Upper lobe of left lung (tissue), 6 donors: Measurements from ENCODE around the gene RACGAP1. TPM values are rescaled to one million over a fixed set of nuclear protein-coding genes. Genes with fewer than 3 reads are reported as not detected.
A peak's percentile ranks its signal among the peaks of the same experiment; 100 is the strongest.

Experiments
- ATAC-seq, 2 donors: fragments of 200-7000 bp; cut with Tn5 transposase; one replicate each; pipeline ENCODE4 v1.9.1; 2022; ENCODE audit warnings: mild to moderate bottlenecking in 2 of 2, moderate library complexity in 2 of 2; ENCODE audit not compliant: low FRiP score in 2 of 2
- DNase-seq, 2 donors: peaks; one replicate each; pipeline ENCODE4 v3.0.0-alpha.2; 2019 to 2020
- H3K27ac ChIP-seq, 4 donors: fragments of 200-600 bp; sonication (generic); one replicate each; pipeline ENCODE4 v1.5.1; 2016 to 2019
- H3K27me3 ChIP-seq, 4 donors: fragments of 200-600 bp; sonication (generic); one replicate each; pipeline ENCODE4 v1.5.1; 2017 to 2019
- H3K36me3 ChIP-seq, 4 donors: fragments of 200-600 bp; sonication (generic); one replicate each; pipeline ENCODE4 v1.5.1; 2016 to 2019
- H3K4me1 ChIP-seq, 4 donors: fragments of 200-600 bp; sonication (generic); one replicate each; pipeline ENCODE4 v1.5.1; 2018 to 2019
- H3K4me3 ChIP-seq, 4 donors: fragments of 200-600 bp; sonication (generic); one replicate each; pipeline ENCODE4 v1.5.1; 2017 to 2019; ENCODE audit warnings: mild to moderate bottlenecking in 2 of 4, moderate library complexity in 1 of 4
- H3K9me3 ChIP-seq, 4 donors: fragments of 200-600 bp; sonication (generic); one replicate each; pipeline ENCODE4 v1.5.1; 2018 to 2019
- EP300 ChIP-seq, 4 donors: sonication (generic); formaldehyde crosslinking; IDR thresholded peaks; one replicate each; pipeline ENCODE4 v1.5.1; 2017; ENCODE audit warnings: antibody characterized with exemption in 4 of 4, control low read depth in 2 of 4
- POLR2A ChIP-seq, 4 donors: fragments of 450-650 bp; IDR thresholded peaks; one replicate each; pipeline ENCODE4 v1.5.1; 2016 to 2017; ENCODE audit warnings: antibody characterized with exemption in 4 of 4, mild to moderate bottlenecking in 2 of 4
- POLR2AphosphoS5 ChIP-seq, 2 donors: sonication (generic); formaldehyde crosslinking; IDR thresholded peaks; one replicate each; pipeline ENCODE4 v1.5.1; 2017; ENCODE audit warnings: antibody characterized with exemption in 2 of 2
- WGBS, 2 donors: methylation state at CpG; one replicate each; pipeline ENCODE4 v1.1.5; 2017 to 2018; 5-methylcytosine and 5-hydroxymethylcytosine counted together
- total RNA-seq, 6 donors: library from RNA; depleted of rRNA in 4 of 6; stranded (reverse); fragments of >200 nt in 4 of 6; gene quantifications; one replicate each; pipeline versions ENCODE4 v1.1.0 to v1.2.1, GENCODE V29; 2016 to 2021
- TF ChIP-seq, protein P1 (sequence below), 6 experiments: fragments of 450-650 bp in 4 of 6; fragments of 200-600 bp in 2 of 6; sonication (generic) in 2 of 6; IDR thresholded peaks; one replicate each; pipeline ENCODE4 v1.5.1; 2016 to 2019; ENCODE audit warnings: antibody characterized with exemption in 6 of 6
- donor health status: DM: no; HTN: no; CAD: no; lungs with moderate emphysema.
- donor health status: DM: no; HTN: yes; CAD: no; lungs with severe emphysema.

The RACGAP1 gene
- total RNA-seq, 6 donors from 2014 or later, result 10.3 to 22.4 (median 18.4) TPM

GRCh38 chr12:50006280-50006679 is 19.0 kb downstream of the RACGAP1 start:
- ATAC-seq, result no peak
- 92 to 96% methylated on average over 7 of the region's 7 CpGs for WGBS, 2 donors
- TF ChIP-seq POLR2AphosphoS5 (IDR thresholded peaks at IDR 0.05) (no peak), POLR2A (IDR thresholded peaks at IDR 0.05) (no peak), EP300 (IDR thresholded peaks at IDR 0.05) (no peak)
- TF ChIP-seq, protein P1, sequence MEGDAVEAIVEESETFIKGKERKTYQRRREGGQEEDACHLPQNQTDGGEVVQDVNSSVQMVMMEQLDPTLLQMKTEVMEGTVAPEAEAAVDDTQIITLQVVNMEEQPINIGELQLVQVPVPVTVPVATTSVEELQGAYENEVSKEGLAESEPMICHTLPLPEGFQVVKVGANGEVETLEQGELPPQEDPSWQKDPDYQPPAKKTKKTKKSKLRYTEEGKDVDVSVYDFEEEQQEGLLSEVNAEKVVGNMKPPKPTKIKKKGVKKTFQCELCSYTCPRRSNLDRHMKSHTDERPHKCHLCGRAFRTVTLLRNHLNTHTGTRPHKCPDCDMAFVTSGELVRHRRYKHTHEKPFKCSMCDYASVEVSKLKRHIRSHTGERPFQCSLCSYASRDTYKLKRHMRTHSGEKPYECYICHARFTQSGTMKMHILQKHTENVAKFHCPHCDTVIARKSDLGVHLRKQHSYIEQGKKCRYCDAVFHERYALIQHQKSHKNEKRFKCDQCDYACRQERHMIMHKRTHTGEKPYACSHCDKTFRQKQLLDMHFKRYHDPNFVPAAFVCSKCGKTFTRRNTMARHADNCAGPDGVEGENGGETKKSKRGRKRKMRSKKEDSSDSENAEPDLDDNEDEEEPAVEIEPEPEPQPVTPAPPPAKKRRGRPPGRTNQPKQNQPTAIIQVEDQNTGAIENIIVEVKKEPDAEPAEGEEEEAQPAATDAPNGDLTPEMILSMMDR (IDR thresholded peaks at IDR 0.05), result no peak

DNA sequence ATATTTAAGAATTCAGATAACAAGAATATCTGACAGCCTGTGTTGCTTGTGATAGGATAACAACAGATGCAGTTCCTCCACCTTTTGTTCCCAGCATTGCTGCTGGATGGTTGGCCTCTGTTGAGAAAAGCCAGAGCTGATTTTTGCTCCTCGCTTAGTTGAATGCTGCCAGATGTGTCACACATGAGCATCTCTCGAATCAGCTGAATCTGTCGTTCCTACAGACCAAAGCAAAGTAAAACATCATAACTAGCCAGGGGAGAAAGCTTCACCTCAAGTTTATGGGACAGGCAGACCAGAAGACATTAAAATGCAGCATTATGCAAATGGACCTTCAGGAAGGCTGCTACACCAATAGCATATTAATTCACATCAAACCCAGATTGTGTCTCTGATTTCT is 20.1 kb downstream of the RACGAP1 start:
- ATAC-seq, result no peak
- Histone ChIP-seq H3K9me3 (no peaks in the 10 kb centered on the region), H3K4me1 (peaks cover 0 to 11% (median 0%) of the 10 kb centered on the region in 4 donors), H3K4me3 (no peak overlapping the region), H3K36me3 (peaks cover 0 to 19% (median 6%) of the 10 kb centered on the region in 4 donors), H3K27ac (no peak overlapping the region), H3K27me3 (no peaks in the 10 kb centered on the region)
- no peak for DNase-seq
- no peak for TF ChIP-seq POLR2A (IDR thresholded peaks at IDR 0.05)
- no peak for TF ChIP-seq EP300 (IDR thresholded peaks at IDR 0.05)
- TF ChIP-seq POLR2AphosphoS5 (IDR thresholded peaks at IDR 0.05), result no peak
- TF ChIP-seq, protein P1 (IDR thresholded peaks at IDR 0.05), result no peak
- 65 to 89% methylated on average over 3 of the region's 3 CpGs for WGBS, 2 donors

More at GRCh38 chr12:50006280-50006679, 19.0 kb downstream of the RACGAP1 start:
- no peak for DNase-seq
- Histone ChIP-seq H3K4me3 (no peak overlapping the region), H3K4me1 (peaks cover 0 to 11% (median 0%) of the 10 kb centered on the region in 4 donors), H3K9me3 (no peaks in the 10 kb centered on the region), H3K27me3 (no peaks in the 10 kb centered on the region), H3K27ac (no peak overlapping the region), H3K36me3 (peaks cover 0 to 13% (median 1%) of the 10 kb centered on the region in 4 donors)

GRCh38 chr12:50004696-50005095 is 20.6 kb downstream of the RACGAP1 start:
- no peaks in the 10 kb centered on the region for H3K9me3 ChIP-seq
- peak overlapping the region in 1 of 4 donors; percentile 16 for H3K27ac ChIP-seq
- no peaks in the 10 kb centered on the region for H3K27me3 ChIP-seq
- peaks cover 0 to 11% (median 0%) of the 10 kb centered on the region in 4 donors for H3K4me1 ChIP-seq
- DNase-seq, result no peak
- TF ChIP-seq EP300 (IDR thresholded peaks at IDR 0.05) (no peak), POLR2A (IDR thresholded peaks at IDR 0.05) (no peak), POLR2AphosphoS5 (IDR thresholded peaks at IDR 0.05) (no peak)
- TF ChIP-seq, protein P1 (IDR thresholded peaks at IDR 0.05), result no peak
- H3K4me3 ChIP-seq, result no peak overlapping the region
- ATAC-seq, result no peak
- H3K36me3 ChIP-seq, result peaks cover 0 to 20% (median 6%) of the 10 kb centered on the region in 4 donors

GRCh38 chr12:50003595-50003994 is 21.7 kb downstream of the RACGAP1 start:
- H3K27ac ChIP-seq, result no peak overlapping the region
- 71 to 76% methylated on average over 2 of the region's 2 CpGs for WGBS, 2 donors
- TF ChIP-seq, protein P1 (IDR thresholded peaks at IDR 0.05), result no peak
- TF ChIP-seq POLR2AphosphoS5 (IDR thresholded peaks at IDR 0.05), result no peak
- no peak for TF ChIP-seq POLR2A (IDR thresholded peaks at IDR 0.05)
- TF ChIP-seq EP300 (IDR thresholded peaks at IDR 0.05), result no peak
- peaks cover 0 to 24% (median 6%) of the 10 kb centered on the region in 4 donors for H3K36me3 ChIP-seq
- ATAC-seq, result no peak
- no peak for DNase-seq
- H3K27me3 ChIP-seq, result no peaks in the 10 kb centered on the region
- no peaks in the 10 kb centered on the region for H3K9me3 ChIP-seq
- H3K4me3 ChIP-seq, result no peak overlapping the region
- H3K4me1 ChIP-seq, result peaks cover 0 to 11% (median 0%) of the 10 kb centered on the region in 4 donors

GRCh38 chr12:49998453-49998852 is 26.8 kb downstream of the RACGAP1 start:
- DNase-seq, result no peak
- H3K36me3 ChIP-seq, result peaks cover 0 to 40% (median 18%) of the 10 kb centered on the region in 4 donors
- no peaks in the 10 kb centered on the region for H3K9me3 ChIP-seq
- H3K4me3 ChIP-seq, result no peak overlapping the region
- TF ChIP-seq, protein P1 (IDR thresholded peaks at IDR 0.05), result no peak
- TF ChIP-seq EP300 (IDR thresholded peaks at IDR 0.05) (no peak), POLR2A (IDR thresholded peaks at IDR 0.05) (no peak), POLR2AphosphoS5 (IDR thresholded peaks at IDR 0.05) (no peak)
- peaks cover 0 to under 1% (median 0%) of the 10 kb centered on the region in 4 donors for H3K4me1 ChIP-seq
- ATAC-seq, result no peak
- H3K27me3 ChIP-seq, result no peaks in the 10 kb centered on the region
- no peak overlapping the region for H3K27ac ChIP-seq
- WGBS, 2 donors, result 86 to 96% methylated on average over 2 of the region's 2 CpGs
